GM18858 (cell line): Measurements from ENCODE around the gene DNM3.

ENCODE experiments used
- ATAC-seq: cut with Tn5 transposase; IDR thresholded peaks from one replicate; pipeline ENCODE4 v1.9.1; 2021; ENCODE audit not compliant: unreplicated experiment

The DNM3 gene

GRCh38 chr1:172382990-172383389 is 541.7 kb downstream of the DNM3 start:
- ATAC-seq = no peak

- ATAC-seq = no peak
These were observed 542.2 kb downstream of the DNM3 start for GRCh38 chr1:172383536-172383935.

GRCh38 chr1:172384656-172385055 is 543.4 kb downstream of the DNM3 start:
- ATAC-seq = no peak

GRCh38 chr1:172386046-172386445 is 544.7 kb downstream of the DNM3 start:
- no peak for ATAC-seq

DNA sequence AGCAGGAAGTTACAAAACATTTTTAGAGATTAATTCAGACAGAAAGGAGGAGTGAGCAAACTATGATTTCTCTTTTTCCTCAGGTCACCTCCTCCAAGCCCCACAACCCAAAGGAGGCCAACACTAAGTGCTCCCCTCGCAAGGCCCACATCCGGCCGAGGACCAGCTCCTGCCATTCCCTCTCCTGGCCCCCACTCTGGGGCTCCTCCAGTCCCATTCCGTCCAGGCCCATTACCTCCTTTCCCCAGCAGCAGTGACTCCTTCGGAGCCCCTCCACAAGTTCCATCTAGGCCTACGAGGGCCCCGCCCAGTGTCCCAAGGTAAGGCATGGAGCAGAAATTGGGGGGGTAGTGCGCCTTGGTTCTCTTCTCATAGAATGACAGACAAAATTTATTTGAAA is 547.2 kb downstream of the DNM3 start:
- ATAC-seq = no peak

DNA sequence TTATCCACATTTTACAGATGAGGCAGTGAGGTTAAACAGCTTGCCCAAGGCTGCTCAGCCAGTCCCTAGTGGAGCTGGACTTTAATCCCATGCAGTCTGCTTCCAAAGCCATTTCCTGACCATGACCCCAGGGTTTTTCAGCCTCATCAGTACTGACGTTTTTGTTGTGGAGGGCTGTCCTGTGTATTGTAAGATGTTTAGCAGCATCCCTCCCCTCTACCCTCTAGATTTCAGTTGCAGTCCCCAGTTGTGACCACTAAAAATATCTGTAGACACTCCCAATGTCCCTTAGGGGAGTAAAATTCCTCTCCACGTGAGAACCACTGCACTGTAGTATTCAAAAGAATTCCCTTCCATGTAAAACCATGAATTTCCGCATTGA is 549.0 kb downstream of the DNM3 start:
- peak; percentile 5 for ATAC-seq

DNA sequence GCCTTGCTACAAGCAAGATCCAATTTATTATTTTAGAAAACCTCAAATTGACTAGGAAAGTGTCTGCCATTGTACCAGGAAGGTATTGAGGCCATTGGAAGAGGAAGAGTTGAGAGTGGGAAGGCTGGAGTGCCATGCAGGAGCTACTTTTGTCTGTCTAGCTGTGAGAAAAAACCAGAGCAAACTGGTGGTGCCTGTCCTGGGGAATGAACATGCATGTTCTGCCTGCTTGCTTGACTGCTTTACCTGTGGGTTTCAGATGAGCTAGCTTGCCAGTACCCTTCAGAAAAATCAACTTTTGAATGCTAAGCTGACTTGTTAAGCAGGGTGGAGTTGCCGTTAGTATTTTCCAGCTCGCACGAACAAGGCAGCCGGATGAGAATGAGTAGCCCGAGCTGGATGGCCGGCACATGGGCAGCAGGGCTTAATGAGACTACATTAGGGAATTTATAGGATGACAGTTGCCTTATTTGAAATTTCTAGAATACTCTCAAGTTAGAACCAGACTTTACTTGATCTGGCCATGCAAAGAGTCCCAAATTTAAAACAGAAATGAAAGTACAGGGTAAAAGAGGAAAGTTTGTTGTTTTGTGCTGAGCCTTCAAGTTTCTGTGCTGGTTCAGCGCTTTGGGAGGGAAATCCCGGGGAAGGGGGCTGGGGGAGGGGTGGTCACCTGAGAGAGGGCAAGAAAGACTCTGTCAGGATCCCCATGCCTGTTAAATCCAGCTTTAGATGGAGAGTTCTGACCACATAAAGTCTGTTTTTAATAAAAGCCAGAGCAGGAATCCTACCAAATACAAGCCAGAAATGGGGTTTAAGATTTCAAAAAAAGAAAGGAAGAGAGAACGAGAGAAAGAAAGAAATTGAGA is 549.6 kb downstream of the DNM3 start:
- ATAC-seq = peak; percentile 53

DNA sequence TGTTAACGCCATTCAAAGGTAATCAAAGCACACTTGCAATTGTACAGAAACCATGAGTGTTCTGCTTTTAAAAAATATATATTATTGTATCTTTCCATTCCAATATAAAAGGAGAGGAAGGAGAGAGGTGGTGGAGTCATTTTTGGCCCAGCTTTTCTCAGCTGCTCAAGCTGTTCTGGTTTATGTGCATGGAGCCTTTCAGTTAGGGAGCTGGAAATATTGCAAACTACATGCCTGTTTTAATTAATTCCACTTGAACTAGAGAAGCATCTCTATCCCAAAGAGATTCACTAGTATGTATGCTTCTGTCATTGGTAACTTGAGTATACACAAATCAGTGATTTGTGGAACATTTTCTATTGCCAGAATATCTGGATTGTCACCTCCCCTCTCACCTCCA is 550.7 kb downstream of the DNM3 start:
- no peak for ATAC-seq

GRCh38 chr1:172393354-172393753 is 552.1 kb downstream of the DNM3 start:
- no peak for ATAC-seq

GRCh38 chr1:172394141-172394751 is 552.9 kb downstream of the DNM3 start:
- ATAC-seq = peak; percentile 75

GRCh38 chr1:172394811-172395210 is 553.5 kb downstream of the DNM3 start:
- no peak for ATAC-seq

DNA sequence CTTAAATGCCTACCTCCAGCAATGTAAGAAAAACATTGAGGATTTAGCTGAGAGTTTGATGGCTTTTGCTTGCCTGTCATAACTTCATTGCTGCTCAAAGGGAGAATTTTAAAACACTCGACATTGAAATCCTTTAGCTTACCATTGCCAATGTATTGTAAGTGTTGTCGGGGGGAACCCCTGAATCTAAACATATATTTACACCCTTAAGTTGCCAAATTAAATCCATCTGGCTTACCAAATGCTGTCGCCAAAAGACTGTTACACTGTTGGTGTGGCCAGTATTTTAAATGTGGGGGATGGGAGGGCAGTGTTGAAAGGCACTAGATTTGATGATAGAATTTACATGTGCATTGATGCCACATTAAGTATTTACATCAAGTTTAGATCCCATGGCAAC is 554.3 kb downstream of the DNM3 start:
- ATAC-seq = no peak

GRCh38 chr1:172397221-172397620 is 555.9 kb downstream of the DNM3 start:
- peak; percentile 39 for ATAC-seq

DNA sequence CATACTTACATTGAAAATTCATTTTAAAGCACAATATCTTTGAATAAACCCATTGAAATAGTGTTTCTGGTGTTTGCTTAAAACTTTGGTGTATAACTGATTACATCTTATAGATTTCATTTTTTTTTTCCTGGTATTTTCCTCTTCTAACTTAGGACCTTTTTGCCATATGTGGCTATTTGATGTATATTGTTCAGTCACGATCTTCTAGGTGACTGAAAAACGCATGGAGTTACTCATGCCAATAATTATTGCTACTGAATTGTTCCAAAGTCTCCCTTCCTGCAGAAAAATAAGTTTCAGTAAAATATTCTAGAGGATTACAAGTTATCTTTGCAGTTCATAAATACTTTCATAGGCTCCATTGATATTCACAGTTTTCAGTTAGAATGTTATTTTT is 556.3 kb downstream of the DNM3 start:
- no peak for ATAC-seq

GRCh38 chr1:172398193-172398592 is 556.9 kb downstream of the DNM3 start:
- ATAC-seq = no peak

- ATAC-seq = no peak
These were observed 557.9 kb downstream of the DNM3 start for GRCh38 chr1:172398970-172399755.

DNA sequence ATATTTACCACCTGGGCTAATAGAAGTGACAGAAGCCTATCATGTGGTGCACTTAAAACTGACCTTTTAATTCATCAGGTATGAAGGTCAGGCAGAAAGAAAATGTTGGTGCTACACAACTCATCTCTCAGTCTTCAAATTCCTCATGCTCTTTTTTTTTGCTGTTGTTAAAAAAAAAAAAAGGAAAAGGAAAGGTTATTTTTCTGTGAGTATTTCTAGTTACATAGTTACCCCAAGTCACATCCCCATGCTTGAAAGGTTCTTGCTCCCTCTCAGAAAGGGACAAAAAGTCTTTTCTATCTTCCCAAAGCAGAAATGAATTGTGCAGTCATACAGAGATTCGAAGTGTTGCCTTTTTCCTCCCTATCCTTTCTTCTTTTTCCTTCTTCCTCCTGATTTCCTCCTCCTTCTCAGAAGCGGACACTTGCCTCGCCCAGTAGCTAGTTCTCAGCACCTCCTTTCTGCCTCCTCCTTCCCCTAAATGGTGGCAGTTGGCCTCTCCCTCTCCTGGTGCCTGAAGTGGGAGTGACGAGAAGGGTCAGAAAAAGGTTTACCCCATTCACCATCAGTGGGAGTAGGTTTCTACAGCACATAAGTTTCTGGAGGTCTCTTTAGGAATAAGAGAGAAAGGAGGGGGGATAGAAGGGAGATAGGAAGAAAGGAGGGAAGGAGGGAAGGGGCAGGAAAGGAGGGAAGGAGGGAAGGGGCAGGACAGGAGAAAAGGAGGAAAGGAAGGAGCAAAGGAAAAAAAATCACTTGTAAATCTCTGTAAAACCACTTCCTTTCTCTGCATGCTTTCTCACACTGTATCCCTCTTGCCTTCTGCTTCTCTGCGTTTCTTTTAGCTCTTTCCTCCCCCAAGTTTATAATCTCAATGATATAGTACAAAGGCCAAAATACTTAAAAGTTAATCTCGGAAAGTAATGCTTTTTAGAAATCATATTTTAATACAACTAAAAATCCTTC is 558.7 kb downstream of the DNM3 start:
- no peak for ATAC-seq

DNA sequence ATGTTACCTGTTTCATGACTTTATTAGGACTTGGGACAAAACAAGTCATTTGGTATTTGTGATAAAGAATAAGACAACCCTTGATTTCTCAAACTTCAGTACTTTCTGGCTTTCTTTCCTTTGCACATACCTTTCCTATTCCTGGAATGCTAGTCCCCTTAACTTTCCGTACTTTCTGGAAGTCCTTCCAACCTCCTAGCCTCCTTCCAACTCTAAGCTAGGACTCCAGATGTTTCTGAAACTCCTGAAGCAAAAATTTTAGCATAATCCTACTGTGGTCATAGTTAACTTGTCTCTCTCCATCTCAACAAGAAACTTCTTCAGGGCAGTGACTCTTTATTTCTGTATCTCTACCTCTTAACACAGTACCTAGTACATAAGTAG is 559.4 kb downstream of the DNM3 start:
- ATAC-seq = no peak

GRCh38 chr1:172401477-172401876 is 560.2 kb downstream of the DNM3 start:
- no peak for ATAC-seq

DNA sequence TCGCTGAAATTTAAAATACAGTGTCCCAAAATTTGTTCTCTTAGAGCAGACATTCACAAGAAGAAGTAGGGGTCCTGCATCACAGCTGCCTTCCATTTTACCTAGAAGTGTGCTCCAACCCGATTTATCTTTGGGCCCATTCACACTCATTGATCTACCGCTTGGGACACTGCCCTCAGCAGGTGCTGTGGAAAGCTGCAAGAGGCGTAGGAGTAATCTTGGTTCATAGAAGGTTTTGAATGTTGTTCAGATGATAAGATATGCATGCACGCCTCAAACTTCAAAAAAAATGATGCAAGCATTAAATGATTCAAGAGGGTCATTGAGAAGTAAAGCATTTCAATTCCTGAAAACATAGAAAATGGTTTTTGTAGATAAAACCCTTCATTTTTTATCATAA is 560.6 kb downstream of the DNM3 start:
- ATAC-seq = no peak
